GM15510 (cell line): ENCODE measurements around the gene NDST3.

ENCODE experiments used
- POLR2A ChIP-seq: IDR thresholded peaks from 3 replicates; pipeline ENCODE4 v1.6.1; 2011; ENCODE audit warnings: borderline replicate concordance; ENCODE audit not compliant: insufficient read length; ENCODE audit errors: extremely low read depth

Gene NDST3

GRCh38 chr4:118193421-118193820 lies 159.1 kb downstream of the NDST3 start:
- TF ChIP-seq POLR2A, result no peak

- no peak for TF ChIP-seq POLR2A
Measured at GRCh38 chr4:118206627-118207026, 172.3 kb downstream of the NDST3 start.

GRCh38 chr4:118213101-118213500 lies 178.8 kb downstream of the NDST3 start:
- TF ChIP-seq POLR2A, result no peak

GRCh38 chr4:118215826-118216225 lies 181.5 kb downstream of the NDST3 start:
- no peak for TF ChIP-seq POLR2A

- TF ChIP-seq POLR2A, result no peak
Measured at GRCh38 chr4:118221227-118221800, 187.0 kb downstream of the NDST3 start.

GRCh38 chr4:118224243-118224829 lies 190.1 kb downstream of the NDST3 start:
- no peak for TF ChIP-seq POLR2A

- TF ChIP-seq POLR2A, result no peak
Measured at GRCh38 chr4:118225511-118225910, 191.2 kb downstream of the NDST3 start.

GRCh38 chr4:118226311-118227010 lies 192.2 kb downstream of the NDST3 start:
- TF ChIP-seq POLR2A, result no peak

- TF ChIP-seq POLR2A, result no peak
Measured at GRCh38 chr4:118235566-118236120, 201.4 kb downstream of the NDST3 start.

- TF ChIP-seq POLR2A, result no peak
Measured at GRCh38 chr4:118237531-118237930, 203.2 kb downstream of the NDST3 start.

GRCh38 chr4:118249890-118250289 lies 215.6 kb downstream of the NDST3 start:
- TF ChIP-seq POLR2A, result no peak

- TF ChIP-seq POLR2A, result no peak
Measured at GRCh38 chr4:118254368-118254767, 220.1 kb downstream of the NDST3 start.

- TF ChIP-seq POLR2A, result no peak
Measured at GRCh38 chr4:118259111-118259510, 224.8 kb downstream of the NDST3 start.

GRCh38 chr4:118260309-118260708 lies 226.0 kb downstream of the NDST3 start:
- no peak for TF ChIP-seq POLR2A

GRCh38 chr4:118264096-118264495 lies 229.8 kb downstream of the NDST3 start:
- no peak for TF ChIP-seq POLR2A
